PC-9 (cell line): Measurements from ENCODE around the gene WSCD2.

ENCODE experiments used
- EZH2 ChIP-seq: fragments of 200-600 bp; sonication (generic); IDR thresholded peaks from 2 replicates; pipeline ENCODE4 v1.8.0; 2017; ENCODE audit warnings: antibody characterized with exemption, low read depth
- TF ChIP-seq, protein P1 (sequence below): fragments of 200-600 bp; sonication (generic); conservative IDR thresholded peaks from 2 replicates; pipeline ENCODE4 v1.6.1; 2017; ENCODE audit warnings: mixed run types, antibody characterized with exemption, mild to moderate bottlenecking, moderate library complexity

DNA sequence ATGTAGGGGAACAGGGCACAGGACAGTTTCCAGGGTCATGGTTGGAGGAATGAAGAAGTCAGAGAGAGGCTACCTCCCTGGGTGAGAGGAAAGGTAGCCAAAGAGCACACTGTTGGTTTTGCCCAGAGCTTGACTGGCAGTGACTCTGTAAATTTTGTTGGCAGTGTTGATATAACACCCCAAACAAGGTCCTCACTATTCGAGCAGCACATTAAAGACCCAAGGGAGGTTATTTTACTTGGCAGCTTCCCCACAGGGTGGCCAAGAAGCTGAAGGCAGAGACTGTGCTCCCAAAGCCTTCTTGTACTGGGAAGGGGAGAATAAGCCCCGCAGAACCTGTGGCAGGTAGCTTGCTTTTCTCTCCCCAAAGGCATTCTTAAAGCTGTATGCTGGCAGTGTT is 40.6 kb downstream of the WSCD2 start:
- TF ChIP-seq, protein P1, sequence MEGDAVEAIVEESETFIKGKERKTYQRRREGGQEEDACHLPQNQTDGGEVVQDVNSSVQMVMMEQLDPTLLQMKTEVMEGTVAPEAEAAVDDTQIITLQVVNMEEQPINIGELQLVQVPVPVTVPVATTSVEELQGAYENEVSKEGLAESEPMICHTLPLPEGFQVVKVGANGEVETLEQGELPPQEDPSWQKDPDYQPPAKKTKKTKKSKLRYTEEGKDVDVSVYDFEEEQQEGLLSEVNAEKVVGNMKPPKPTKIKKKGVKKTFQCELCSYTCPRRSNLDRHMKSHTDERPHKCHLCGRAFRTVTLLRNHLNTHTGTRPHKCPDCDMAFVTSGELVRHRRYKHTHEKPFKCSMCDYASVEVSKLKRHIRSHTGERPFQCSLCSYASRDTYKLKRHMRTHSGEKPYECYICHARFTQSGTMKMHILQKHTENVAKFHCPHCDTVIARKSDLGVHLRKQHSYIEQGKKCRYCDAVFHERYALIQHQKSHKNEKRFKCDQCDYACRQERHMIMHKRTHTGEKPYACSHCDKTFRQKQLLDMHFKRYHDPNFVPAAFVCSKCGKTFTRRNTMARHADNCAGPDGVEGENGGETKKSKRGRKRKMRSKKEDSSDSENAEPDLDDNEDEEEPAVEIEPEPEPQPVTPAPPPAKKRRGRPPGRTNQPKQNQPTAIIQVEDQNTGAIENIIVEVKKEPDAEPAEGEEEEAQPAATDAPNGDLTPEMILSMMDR = no peak
- no peak for TF ChIP-seq EZH2
